Naive thymus-derived CD4-positive, alpha-beta T cell (primary cell): ENCODE results near the gene ZIK1. TPM values are rescaled to one million over a fixed set of nuclear protein-coding genes. Genes with fewer than 3 reads are reported as not detected.

Source experiments
- ATAC-seq: fragments of 150-1000 bp; cut with Tn5 transposase; 2 replicates; pipeline ENCODE4 v1.10.0; 2021; ENCODE audit warnings: mild to moderate bottlenecking, moderate library complexity
- CTCF ChIA-PET: fragments of 350-600 bp; sonication (Branson Sonifier 250); formaldehyde crosslinking; loops from one replicate; lab custom pipeline; 2021; ENCODE audit warnings: antibody characterized with exemption; lab: Charles Lee
- POLR2A ChIA-PET: fragments of 350-600 bp; sonication (Branson Sonifier 250); formaldehyde crosslinking; loops from one replicate; lab custom pipeline; 2021; ENCODE audit warnings: antibody characterized with exemption, inconsistent platforms; lab: Charles Lee
- DNase-seq, 9 donors: peaks; one replicate each; pipeline versions ENCODE4 v3.0.0 to v3.0.0-alpha.2; 2020 to 2022; ENCODE audit warnings: mixed read lengths in 1 of 9
- H3K27ac ChIP-seq: one replicate; pipeline ENCODE4 v1.7.0; 2013; ENCODE audit warnings: mild to moderate bottlenecking, low read depth, low read length, moderate library complexity
- H3K27me3 ChIP-seq, 2 donors: one replicate each; pipeline ENCODE4 v1.7.0; 2013; ENCODE audit warnings: low read length in 2 of 2, mild to moderate bottlenecking in 2 of 2, moderate library complexity in 2 of 2; ENCODE audit not compliant: control insufficient read depth in 2 of 2, insufficient read depth in 2 of 2
- H3K36me3 ChIP-seq, 3 experiments: 1 replicate in 2 of 3; 2 replicates in 1 of 3; pipeline ENCODE4 v1.7.0; 2013; ENCODE audit warnings: low read length in 3 of 3, mild to moderate bottlenecking in 3 of 3, moderate library complexity in 1 of 3; ENCODE audit not compliant: insufficient read depth in 3 of 3, control insufficient read depth in 2 of 3
- H3K4me1 ChIP-seq, 2 donors: one replicate each; pipeline ENCODE4 v1.7.0; 2013; ENCODE audit warnings: low read length in 2 of 2, mild to moderate bottlenecking in 2 of 2, moderate library complexity in 1 of 2; ENCODE audit not compliant: control insufficient read depth in 2 of 2, insufficient read depth in 2 of 2
- H3K4me3 ChIP-seq: 2 replicates; pipeline ENCODE4 v1.7.0; 2013; ENCODE audit warnings: mild to moderate bottlenecking, low read length
- H3K9me3 ChIP-seq, 3 experiments: 1 replicate in 2 of 3; 2 replicates in 1 of 3; pipeline ENCODE4 v1.7.0; 2013; ENCODE audit warnings: low read length in 3 of 3; ENCODE audit not compliant: control insufficient read depth in 2 of 3
- H3K27ac Mint-ChIP-seq, 9 donors: one replicate each; pipeline ENCODE4 v1.8.0; 2020 to 2022; ENCODE audit warnings: mixed read lengths in 9 of 9, mild to moderate bottlenecking in 8 of 9, moderate library complexity in 5 of 9, inconsistent platforms in 2 of 9
- H3K27me3 Mint-ChIP-seq, 5 donors: one replicate each; pipeline ENCODE4 v1.8.0; 2021 to 2022; ENCODE audit warnings: mixed read lengths in 5 of 5, mild to moderate bottlenecking in 1 of 5
- H3K36me3 Mint-ChIP-seq, 5 donors: one replicate each; pipeline ENCODE4 v1.8.0; 2020 to 2022; ENCODE audit warnings: mixed read lengths in 5 of 5, mild to moderate bottlenecking in 3 of 5, inconsistent platforms in 1 of 5
- H3K4me1 Mint-ChIP-seq, 7 donors: one replicate each; pipeline ENCODE4 v1.8.0; 2020 to 2022; ENCODE audit warnings: mixed read lengths in 7 of 7, mild to moderate bottlenecking in 3 of 7, inconsistent platforms in 1 of 7
- H3K4me3 Mint-ChIP-seq, 10 donors: one replicate each; pipeline ENCODE4 v1.8.0; 2020 to 2022; ENCODE audit warnings: mild to moderate bottlenecking in 10 of 10, mixed read lengths in 10 of 10, moderate library complexity in 6 of 10, inconsistent platforms in 2 of 10
- H3K9me3 Mint-ChIP-seq, 11 donors: one replicate each; pipeline ENCODE4 v1.8.0; 2020 to 2022; ENCODE audit warnings: mixed read lengths in 11 of 11, mild to moderate bottlenecking in 4 of 11, inconsistent platforms in 1 of 11, moderate library complexity in 1 of 11
- intact Hi-C, 2 donors: fragments of 100-400 bp; cut with micrococcal nuclease; formaldehyde crosslinking; loops; one replicate each; pipeline ENCODE4 v1.15.1; 2023
- polyA plus RNA-seq, 2 donors: library from polyadenylated mRNA; unstranded; fragments of 300-500 nt; fragmentation: Illumina TruSeq; gene quantifications; one replicate each; pipeline ENCODE4 v1.2.3, GENCODE V29; 2021
- total RNA-seq, 6 experiments: library from RNA in 5 of 6; stranded (reverse) in 5 of 6; gene quantifications; 1 replicate in 5 of 6; 2 replicates in 1 of 6; pipeline ENCODE4 v1.2.3 and lab custom pipeline; 2021 to 2026

Gene ZIK1
- total and polyA plus RNA-seq, 7 experiments from 2014 or later, result 4.8 to 14.1 (median 8.7) TPM

- Histone ChIP-seq H3K4me3 (peak overlapping the region; percentile 55), H3K36me3 (peaks cover 0 to 16% (median 0%) of the 10 kb centered on the region in 3 experiments), H3K9me3 (peaks cover 0 to 30% (median 12%) of the 10 kb centered on the region in 3 experiments), H3K27ac (peak overlapping the region; percentile 45), H3K27me3 (no peaks in the 10 kb centered on the region), H3K4me1 (peaks cover 11 to 15% of the 10 kb centered on the region in 2 donors)
- Mint-ChIP-seq H3K9me3 (peaks cover 25 to 82% (median 55%) of the 10 kb centered on the region in 11 donors), H3K27ac (peak overlapping the region in 1 of 9 donors; percentile 6), H3K4me1 (peaks cover 14 to 33% (median 26%) of the 10 kb centered on the region in 7 donors), H3K27me3 (no peaks in the 10 kb centered on the region), H3K4me3 (peak overlapping the region in 7 of 10 donors; percentile 19 to 98 (median 89)), H3K36me3 (peaks cover 28 to 59% (median 41%) of the 10 kb centered on the region in 5 donors)
- DNase-seq, result no peak
- ChIA-PET CTCF (no interaction called here), POLR2A (interaction anchor here (0.6 to 1.4 kb wide), 5 partner anchors 18 to 365 kb away, joined by 3 to 6 read pairs (median 3); partner anchors contain the start of genes ZNF134 and ZNF551)
- no peak for ATAC-seq
- intact Hi-C loops, result loop anchor here in 1 of 2 donors (1.0 to 5.0 kb wide), 2 partner anchors 148 to 341 kb away; partner anchors contain the start of genes ZNF749 and ZNF805
These were observed 833 bp upstream of the ZIK1 start for GRCh38 chr19:57583104-57583520.

GRCh38 chr19:57587529-57587928 lies 3.6 kb downstream of the ZIK1 start:
- Histone ChIP-seq H3K36me3 (peaks cover 6 to 53% (median 13%) of the 10 kb centered on the region in 3 experiments), H3K27ac (no peak overlapping the region), H3K4me3 (no peak overlapping the region), H3K27me3 (no peaks in the 10 kb centered on the region), H3K4me1 (peaks cover 7% of the 10 kb centered on the region in 2 donors), H3K9me3 (peaks cover 9 to 75% (median 47%) of the 10 kb centered on the region in 3 experiments)
- Mint-ChIP-seq H3K27me3 (no peaks in the 10 kb centered on the region), H3K36me3 (peaks cover 55 to 82% (median 74%) of the 10 kb centered on the region in 5 donors), H3K4me3 (peak overlapping the region in 2 of 10 donors; percentile 21 to 63), H3K27ac (no peak overlapping the region), H3K9me3 (peaks cover 35 to 97% (median 78%) of the 10 kb centered on the region in 11 donors), H3K4me1 (peaks cover 12 to 23% (median 19%) of the 10 kb centered on the region in 7 donors)
- intact Hi-C loops, result no loop called here
- DNase-seq, result no peak
- POLR2A ChIA-PET, result no interaction called here
- CTCF ChIA-PET, result no interaction called here
- no peak for ATAC-seq

- Mint-ChIP-seq H3K27me3 (no peaks in the 10 kb centered on the region), H3K27ac (peak overlapping the region in 8 of 9 donors; percentile 51 to 90 (median 81)), H3K9me3 (peaks cover 21 to 68% (median 43%) of the 10 kb centered on the region in 11 donors), H3K36me3 (peaks cover 26 to 43% (median 38%) of the 10 kb centered on the region in 5 donors), H3K4me1 (peaks cover 14 to 28% (median 22%) of the 10 kb centered on the region in 7 donors), H3K4me3 (peak overlapping the region; percentile 71 to 92 (median 89))
- DNase-seq (no peak), ATAC-seq (no peak)
- CTCF ChIA-PET, result no interaction called here
- peaks cover 10% of the 10 kb centered on the region in 2 donors for H3K4me1 ChIP-seq
- peaks cover 0 to 31% (median 0%) of the 10 kb centered on the region in 3 experiments for H3K9me3 ChIP-seq
- H3K36me3 ChIP-seq, result peaks cover 0 to 27% (median under 1%) of the 10 kb centered on the region in 3 experiments
- intact Hi-C loops, result loop anchor here (1.0 to 5.0 kb wide), 6 partner anchors 15 to 34 kb away; partner anchors contain the start of genes ZIK1 (in 2 of the 2), ZNF134 (in 2 of the 2), ZNF211 (in 2 of the 2) and ZNF416 (in 1 of the 2)
- no peaks in the 10 kb centered on the region for H3K27me3 ChIP-seq
- H3K27ac ChIP-seq, result peak overlapping the region; percentile 69
- H3K4me3 ChIP-seq, result peak overlapping the region; percentile 87
- POLR2A ChIA-PET, result interaction anchor here (1.9 kb wide), 1 partner anchor 15 kb away, joined by 11 read pairs; the partner anchor contains the start of gene ZNF134
These were observed 15.4 kb downstream of the ZIK1 start for GRCh38 chr19:57599377-57599760.

- Histone ChIP-seq H3K4me3 (peak within 1 kb of the TSS; percentile 87), H3K36me3 (peaks cover 0 to 32% (median 5%) of the 10 kb centered on the region in 3 experiments), H3K4me1 (peaks cover 10% of the 10 kb centered on the region in 2 donors), H3K27ac (peak within 1 kb of the TSS; percentile 69), H3K27me3 (no peaks in the 10 kb centered on the region), H3K9me3 (peaks cover 0 to 32% (median 0%) of the 10 kb centered on the region in 3 experiments)
- ATAC-seq (peak; percentile 97), DNase-seq (peak; percentile 61 to 81 (median 73))
- POLR2A ChIA-PET, result interaction anchor here (1.2 to 1.9 kb wide), 2 partner anchors 14 to 21 kb away, joined by 3 to 11 read pairs; partner anchors contain the start of genes ZNF134 and ZNF416
- CTCF ChIA-PET, result no interaction called here
- H3K9me3 Mint-ChIP-seq, result peaks cover 26 to 68% (median 44%) of the 10 kb centered on the region in 11 donors
- intact Hi-C loops, result loop anchor here (1.0 to 5.0 kb wide), 7 partner anchors 14 to 316 kb away; partner anchors contain the start of genes ZIK1 (in 2 of the 2), ZNF134 (in 2 of the 2), ZNF211 (in 2 of the 2) and ZNF416 (in 1 of the 2)
- H3K27me3 Mint-ChIP-seq, result no peaks in the 10 kb centered on the region
- peak within 1 kb of the TSS in 8 of 9 donors; percentile 51 to 90 (median 81) for H3K27ac Mint-ChIP-seq
- peak within 1 kb of the TSS; percentile 71 to 92 (median 89) for H3K4me3 Mint-ChIP-seq
- H3K36me3 Mint-ChIP-seq, result peaks cover 31 to 45% (median 43%) of the 10 kb centered on the region in 5 donors
- H3K4me1 Mint-ChIP-seq, result peaks cover 14 to 28% (median 22%) of the 10 kb centered on the region in 7 donors
These were observed 15.9 kb downstream of the ZIK1 start, which contains the start of gene ZNF530 for GRCh38 chr19:57599761-57600383. TSS of gene ZNF530 (plus strand) at chr19:57599885. CDS start at chr19:57604346, 4,461 bp downstream.

- Mint-ChIP-seq H3K9me3 (peaks cover 25 to 95% (median 63%) of the 10 kb centered on the region in 11 donors), H3K36me3 (peaks cover 33 to 68% (median 66%) of the 10 kb centered on the region in 5 donors)
- ATAC-seq, result no peak
These were observed 23.0 kb downstream of the ZIK1 start for GRCh38 chr19:57606931-57607330.

GRCh38 chr19:57611113-57611512 lies 27.2 kb downstream of the ZIK1 start:
- Mint-ChIP-seq H3K36me3 (peaks cover 25 to 51% (median 51%) of the 10 kb centered on the region in 5 donors), H3K4me3 (peak overlapping the region in 1 of 10 donors; percentile 41), H3K9me3 (peaks cover 20 to 81% (median 54%) of the 10 kb centered on the region in 11 donors), H3K27me3 (no peaks in the 10 kb centered on the region), H3K27ac (no peak overlapping the region), H3K4me1 (peaks cover 12 to 27% (median 23%) of the 10 kb centered on the region in 7 donors)
- Histone ChIP-seq H3K4me1 (peaks cover 14 to 15% of the 10 kb centered on the region in 2 donors), H3K4me3 (no peak overlapping the region), H3K9me3 (peaks cover 12 to 40% (median 25%) of the 10 kb centered on the region in 3 experiments), H3K36me3 (peaks cover 2 to 35% (median 2%) of the 10 kb centered on the region in 3 experiments), H3K27ac (no peak overlapping the region), H3K27me3 (no peaks in the 10 kb centered on the region)
- ATAC-seq, result no peak
- ChIA-PET POLR2A (no interaction called here), CTCF (no interaction called here)
- intact Hi-C loops, result no loop called here
- no peak for DNase-seq

More at GRCh38 chr19:57606931-57607330, 23.0 kb downstream of the ZIK1 start:
- no peak for DNase-seq
- ChIA-PET CTCF (no interaction called here), POLR2A (no interaction called here)
- H3K4me1 Mint-ChIP-seq, result peaks cover 0 to 5% (median 0%) of the 10 kb centered on the region in 7 donors
- Histone ChIP-seq H3K27me3 (no peaks in the 10 kb centered on the region), H3K4me3 (no peak overlapping the region), H3K9me3 (peaks cover 0 to 64% (median 12%) of the 10 kb centered on the region in 3 experiments), H3K27ac (no peak overlapping the region), H3K4me1 (no peaks in the 10 kb centered on the region), H3K36me3 (peaks cover 10 to 55% (median 13%) of the 10 kb centered on the region in 3 experiments)
- H3K27me3 Mint-ChIP-seq, result no peaks in the 10 kb centered on the region
- no peak overlapping the region for H3K27ac Mint-ChIP-seq
- no peak overlapping the region for H3K4me3 Mint-ChIP-seq
- intact Hi-C loops, result no loop called here
